Testis (tissue), 5 donors: ENCODE data around the gene OR12D2. TPM values are rescaled to one million over a fixed set of nuclear protein-coding genes. Genes with fewer than 3 reads are reported as not detected.
"Not testable (repeated sequence)": the region's sequence is repeated elsewhere in the genome, so short reads cannot be mapped to it uniquely, and the experiment has no call there.

ENCODE experiments used
- DNase-seq: peaks from one replicate; pipeline ENCODE4 v3.0.0-alpha.2; 2019
- H3K27ac ChIP-seq, 2 donors: fragments of 200-600 bp; sonication (generic); one replicate each; pipeline ENCODE4 v1.5.1; 2019
- H3K27me3 ChIP-seq: fragments of 200-600 bp; sonication (generic); one replicate; pipeline ENCODE4 v1.5.1; 2019
- H3K36me3 ChIP-seq: fragments of 200-600 bp; sonication (generic); one replicate; pipeline ENCODE4 v1.5.1; 2017; ENCODE audit warnings: low read depth; ENCODE audit errors: missing control alignments
- H3K4me1 ChIP-seq: fragments of 200-600 bp; sonication (generic); one replicate; pipeline ENCODE4 v1.5.1; 2019
- H3K4me3 ChIP-seq, 2 donors: fragments of 200-600 bp; sonication (generic); one replicate each; pipeline ENCODE4 v1.5.1; 2017 to 2019
- H3K9me3 ChIP-seq: fragments of 200-600 bp; sonication (generic); one replicate; pipeline ENCODE4 v1.5.1; 2017
- CTCF ChIP-seq, 3 experiments: fragments of 450-650 bp in 2 of 3; fragments of 200-600 bp in 1 of 3; sonication (generic) in 1 of 3; IDR thresholded peaks; one replicate each; pipeline ENCODE4 v1.5.1; 2016 to 2019; ENCODE audit warnings: antibody characterized with exemption in 3 of 3, mild to moderate bottlenecking in 2 of 3, moderate library complexity in 1 of 3
- POLR2A ChIP-seq: fragments of 450-650 bp; IDR thresholded peaks from one replicate; pipeline ENCODE4 v1.6.1; 2017; ENCODE audit warnings: antibody characterized with exemption, mild to moderate bottlenecking, moderate library complexity
- WGBS, 2 donors: methylation state at CpG; one replicate each; pipeline ENCODE4 v1.1.5; 2018; 5-methylcytosine and 5-hydroxymethylcytosine counted together
- intact Hi-C: fragments of 100-400 bp; cut with DNase I; formaldehyde crosslinking; loops from one replicate; pipeline ENCODE4 v1.15.1; 2023; ENCODE audit warnings: low total_unique reads
- long read RNA-seq, 2 donors: transcript quantifications; one replicate each; lab custom pipeline, GENCODE V29; 2026
- polyA plus RNA-seq: library from polyadenylated mRNA; stranded (reverse); fragments of 350-450 nt; fragmentation: Illumina TruSeq; extraction: RNeasy Lipid Tissue Mini Kit (QIAGEN cat#74804); gene quantifications from one replicate; pipeline ENCODE4 v1.2.3, GENCODE V29; 2014; ENCODE audit warnings: low read depth, low replicate concordance; ENCODE audit not compliant: insufficient read depth
- total RNA-seq, 2 donors: library from RNA; depleted of rRNA; stranded (reverse); fragments of >200 nt; gene quantifications; one replicate each; pipeline ENCODE4 v1.2.3, GENCODE V29; 2016

The OR12D2 gene
- under 1 TPM; 0.24 to 0.56 TPM for total RNA-seq
- not detected for polyA plus RNA-seq
- long read RNA-seq, donor 1 = 0 reads
- long read RNA-seq, donor 2 = 0 reads

- Histone ChIP-seq H3K9me3 (no peaks in the 10 kb centered on the region), H3K36me3 (no peaks in the 10 kb centered on the region), H3K4me3 (no peak within 1 kb of the TSS), H3K27ac (no peak within 1 kb of the TSS), H3K4me1 (no peaks in the 10 kb centered on the region), H3K27me3 (no peaks in the 10 kb centered on the region)
- no peak for DNase-seq
- no peak for TF ChIP-seq CTCF (IDR thresholded peaks at IDR 0.05)
- TF ChIP-seq POLR2A = no peak
- intact Hi-C loops = no loop called here
Measured at GRCh38 chr6:29395331-29395730, at the start of gene OR12D2. OR12D2 (plus strand) TSS chr6:29395631; CDS start chr6:29396700, 1,069 bp downstream.

GRCh38 chr6:29349348-29349747, 46.1 kb upstream of the OR12D2 start:
- H3K9me3 ChIP-seq, DNase-seq, intact Hi-C loops, H3K36me3 ChIP-seq, H3K27me3 ChIP-seq, H3K4me1 ChIP-seq, H3K27ac ChIP-seq, H3K4me3 ChIP-seq: not testable (repeated sequence)
- WGBS, 2 donors = 95 to 98% methylated on average over 3 of the region's 3 CpGs

- no peaks in the 10 kb centered on the region for H3K27me3 ChIP-seq
- DNase-seq = no peak
- TF ChIP-seq CTCF (IDR thresholded peaks at IDR 0.05) (no peak), POLR2A (no peak)
Measured at GRCh38 chr6:29354980-29355379, 40.5 kb upstream of the OR12D2 start.

GRCh38 chr6:29355603-29356002, 39.8 kb upstream of the OR12D2 start:
- no peak for TF ChIP-seq CTCF (IDR thresholded peaks at IDR 0.05)
- Histone ChIP-seq H3K27ac (no peak overlapping the region), H3K4me1 (no peaks in the 10 kb centered on the region), H3K4me3 (no peak overlapping the region), H3K9me3 (no peaks in the 10 kb centered on the region), H3K36me3 (no peaks in the 10 kb centered on the region), H3K27me3 (no peaks in the 10 kb centered on the region)
- WGBS, 2 donors = 50 to 81% methylated on average over 1 of the region's 1 CpG
- no peak for DNase-seq
- intact Hi-C loops = no loop called here

More at GRCh38 chr6:29354980-29355379, 40.5 kb upstream of the OR12D2 start:
- Histone ChIP-seq H3K9me3 (no peaks in the 10 kb centered on the region), H3K4me3 (no peak overlapping the region), H3K36me3 (no peaks in the 10 kb centered on the region), H3K27ac (no peak overlapping the region), H3K4me1 (no peaks in the 10 kb centered on the region)
- intact Hi-C loops = no loop called here

- Histone ChIP-seq H3K4me1 (no peaks in the 10 kb centered on the region), H3K27me3 (no peaks in the 10 kb centered on the region), H3K27ac (no peak within 1 kb of the TSS), H3K36me3 (no peaks in the 10 kb centered on the region), H3K9me3 (no peaks in the 10 kb centered on the region), H3K4me3 (no peak within 1 kb of the TSS)
- intact Hi-C loops = no loop called here
- WGBS, 2 donors = 79 to 87% methylated on average over 3 of the region's 3 CpGs
- DNase-seq = no peak
- TF ChIP-seq POLR2A (no peak), CTCF (IDR thresholded peaks at IDR 0.05) (no peak)
Measured at GRCh38 chr6:29368765-29369164, 26.7 kb upstream of the OR12D2 start, which contains the start of gene OR5V1. OR5V1 (minus strand) TSS chr6:29368865; CDS start chr6:29356195, 12,670 bp downstream.
